GM18867 (cell line): ENCODE data around the gene ERC1.

Experiments used
- ATAC-seq: cut with Tn5 transposase; IDR thresholded peaks from one replicate; pipeline ENCODE4 v1.9.1; 2021; ENCODE audit warnings: mild to moderate bottlenecking, moderate library complexity; ENCODE audit not compliant: unreplicated experiment

Gene ERC1

DNA sequence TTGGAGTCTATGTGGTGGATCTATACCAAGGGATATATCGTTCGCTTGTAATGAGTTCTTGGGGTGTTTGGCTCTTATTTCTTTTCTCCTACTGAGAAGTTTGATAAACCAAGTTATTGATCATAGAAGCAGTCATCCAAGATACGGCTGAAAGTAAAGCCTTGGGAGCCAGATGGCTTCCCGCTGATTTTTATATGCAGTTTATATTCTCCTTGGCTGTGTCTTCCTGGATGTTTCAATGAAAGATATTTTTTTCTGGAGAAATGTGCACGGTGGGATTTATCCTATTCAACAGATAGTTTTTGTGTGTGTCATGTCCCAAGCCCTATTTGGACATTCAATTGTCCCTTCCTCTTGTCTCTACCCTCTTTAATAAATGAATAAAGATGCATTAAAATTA is 289.0 kb downstream of the ERC1 start:
- no peak for ATAC-seq

GRCh38 chr12:1281683-1282366 is 290.8 kb downstream of the ERC1 start:
- ATAC-seq: no peak

DNA sequence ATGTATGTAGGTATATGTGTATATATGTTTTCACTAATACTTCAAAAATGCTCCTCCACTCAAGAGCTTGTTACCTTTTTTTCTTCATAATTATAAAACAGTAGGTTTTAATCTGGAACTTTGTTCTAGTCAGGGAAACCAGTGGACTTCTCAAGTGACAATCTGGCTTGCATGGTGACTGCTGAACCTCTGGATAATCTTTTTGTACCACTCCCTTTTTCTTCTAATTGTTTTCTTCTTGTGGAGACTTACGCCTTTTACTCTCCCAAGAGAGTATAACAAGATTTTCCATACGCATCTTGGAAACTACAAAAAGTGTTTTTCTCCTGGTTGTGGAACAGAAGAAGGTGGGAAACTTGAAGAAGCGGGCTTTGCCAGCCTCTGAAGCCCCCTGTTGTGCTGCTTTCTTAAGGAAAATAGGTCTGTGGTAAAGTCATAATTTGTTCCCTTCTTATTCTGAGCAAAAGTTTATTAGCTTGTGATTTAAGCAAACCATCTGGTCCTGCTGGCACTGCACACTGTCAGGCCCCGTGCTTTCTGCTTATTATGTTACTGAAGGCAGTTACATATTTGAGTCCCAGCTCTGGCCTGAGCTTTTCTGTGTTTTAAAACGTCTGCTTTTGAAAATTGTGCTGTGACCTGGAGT is 291.8 kb downstream of the ERC1 start:
- ATAC-seq: no peak

- no peak for ATAC-seq
Observed at GRCh38 chr12:1283316-1283715, 292.3 kb downstream of the ERC1 start.

DNA sequence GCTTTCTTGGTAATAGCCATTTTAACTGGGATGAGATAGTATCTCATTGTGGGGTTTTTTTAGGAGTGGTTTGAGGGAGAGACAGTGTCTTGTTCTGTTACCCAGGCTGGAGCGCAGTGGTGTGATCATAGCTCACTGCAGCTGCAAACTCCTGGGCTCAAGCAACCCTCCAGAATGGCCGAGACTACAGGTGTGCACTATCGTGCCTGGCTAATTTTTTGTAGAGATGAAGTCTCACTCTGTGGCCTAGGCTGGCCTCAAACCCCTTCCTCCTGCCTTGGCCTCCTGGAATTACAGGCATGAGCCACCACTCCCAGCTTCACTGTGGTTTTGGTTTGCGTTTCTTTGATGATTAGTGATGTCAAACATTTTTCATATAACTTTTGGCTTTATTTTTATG is 293.6 kb downstream of the ERC1 start:
- no peak for ATAC-seq

DNA sequence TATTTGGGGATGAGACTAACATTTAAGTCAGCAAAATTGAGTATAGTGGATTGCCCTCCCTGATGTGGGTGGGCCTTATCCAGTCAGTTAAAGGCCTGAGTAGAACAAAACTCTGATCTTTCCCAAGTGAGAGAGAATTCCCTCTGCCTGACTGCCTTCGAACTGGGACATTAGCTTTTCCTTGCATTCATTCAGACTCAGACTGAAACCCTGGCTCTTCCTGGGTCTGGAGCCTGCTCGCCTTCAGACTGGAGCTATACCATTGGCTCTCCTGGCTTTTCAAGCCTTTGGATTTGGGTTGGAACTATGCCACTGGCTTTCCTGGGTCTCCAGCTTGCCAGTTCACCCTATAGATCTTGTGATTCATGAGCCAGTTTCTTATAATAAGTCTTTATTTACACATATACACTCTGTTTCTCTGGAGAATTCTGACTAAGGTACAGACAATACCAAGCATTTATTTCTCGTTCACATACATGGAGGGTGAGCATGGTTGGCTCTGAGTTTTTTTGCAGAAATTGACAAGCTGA is 296.5 kb downstream of the ERC1 start:
- no peak for ATAC-seq

DNA sequence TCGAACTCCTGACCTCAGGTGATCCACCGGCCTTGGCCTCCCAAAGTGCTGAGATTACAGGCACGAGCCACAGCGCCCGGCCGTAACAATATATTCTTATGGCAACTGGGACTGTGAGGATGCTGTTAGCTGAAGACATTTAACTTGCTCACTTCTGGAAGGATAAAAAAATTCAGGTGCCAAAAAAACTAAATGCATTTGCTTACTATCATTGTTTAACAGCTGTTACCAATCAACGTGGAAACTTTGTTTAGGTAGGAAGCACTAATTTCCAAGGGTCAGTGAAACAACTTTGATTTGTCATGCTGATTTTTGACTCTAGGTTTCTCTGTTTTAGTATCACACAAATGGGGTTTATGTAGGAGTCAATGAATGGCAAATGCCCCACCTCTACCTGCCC is 297.3 kb downstream of the ERC1 start:
- no peak for ATAC-seq

GRCh38 chr12:1289371-1290155 is 298.5 kb downstream of the ERC1 start:
- no peak for ATAC-seq

- no peak for ATAC-seq
Observed at GRCh38 chr12:1290716-1291115, 299.7 kb downstream of the ERC1 start.

DNA sequence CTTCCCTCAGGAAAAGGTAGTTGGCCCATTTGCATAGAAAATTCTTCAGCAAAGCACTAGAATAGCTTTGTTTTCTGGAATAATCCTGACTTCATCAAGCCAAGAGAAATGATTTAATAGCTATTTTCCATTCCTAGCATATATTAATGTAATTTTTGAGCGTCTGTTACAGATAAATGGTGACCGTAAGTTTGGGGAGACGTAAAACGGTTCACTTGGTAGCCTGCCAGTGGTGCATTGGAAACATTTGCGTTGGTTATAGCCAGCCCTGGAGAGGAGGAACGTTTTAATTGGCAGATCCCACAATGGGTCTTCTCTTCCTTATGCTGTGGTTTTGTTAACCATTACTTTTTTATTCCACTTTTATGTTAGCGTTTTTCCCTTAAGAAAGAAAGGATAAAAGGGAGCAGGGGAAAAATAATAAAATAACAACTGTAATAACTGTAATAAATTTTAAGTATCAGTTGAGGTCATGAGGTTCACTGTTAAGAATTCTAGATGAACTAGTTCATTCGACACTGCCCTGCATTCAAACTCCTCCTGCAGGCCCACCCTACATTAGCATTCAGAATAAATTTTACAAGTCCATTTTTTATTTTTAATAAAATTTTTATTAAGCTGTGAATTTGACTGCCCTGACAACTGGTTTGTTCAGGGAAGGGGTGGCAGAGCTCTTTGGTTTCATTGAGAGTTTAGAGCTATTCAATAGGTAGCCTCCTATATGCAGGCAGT is 300.7 kb downstream of the ERC1 start:
- ATAC-seq: no peak

GRCh38 chr12:1293901-1294300 is 302.9 kb downstream of the ERC1 start:
- no peak for ATAC-seq

GRCh38 chr12:1297206-1297605 is 306.2 kb downstream of the ERC1 start:
- no peak for ATAC-seq

DNA sequence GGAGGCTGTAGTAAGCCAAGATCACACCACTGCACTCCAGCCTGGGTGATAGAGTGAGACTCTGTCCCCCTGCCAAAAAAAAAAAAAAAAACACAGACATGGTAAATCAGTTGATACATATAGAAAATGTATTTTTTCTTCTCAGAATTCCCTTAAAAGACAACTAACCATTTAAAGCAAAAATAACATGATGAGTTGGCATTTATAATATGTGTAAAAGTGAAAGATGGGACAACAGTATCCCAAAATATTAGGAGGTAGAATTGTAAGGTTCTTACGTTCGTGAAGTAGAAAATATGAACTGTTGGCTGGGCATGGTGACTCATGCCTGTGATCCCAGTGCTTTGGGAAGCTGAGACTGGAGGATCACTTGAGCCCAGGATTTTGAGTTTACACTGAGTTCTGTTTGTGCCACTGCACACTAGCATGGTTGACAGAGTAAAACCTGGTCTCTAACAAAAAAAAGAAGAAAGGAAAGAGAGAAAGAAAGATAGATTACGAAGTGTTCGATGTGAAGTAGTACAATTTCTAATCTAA is 306.7 kb downstream of the ERC1 start:
- no peak for ATAC-seq

GRCh38 chr12:1300460-1300859 is 309.4 kb downstream of the ERC1 start:
- ATAC-seq: no peak

DNA sequence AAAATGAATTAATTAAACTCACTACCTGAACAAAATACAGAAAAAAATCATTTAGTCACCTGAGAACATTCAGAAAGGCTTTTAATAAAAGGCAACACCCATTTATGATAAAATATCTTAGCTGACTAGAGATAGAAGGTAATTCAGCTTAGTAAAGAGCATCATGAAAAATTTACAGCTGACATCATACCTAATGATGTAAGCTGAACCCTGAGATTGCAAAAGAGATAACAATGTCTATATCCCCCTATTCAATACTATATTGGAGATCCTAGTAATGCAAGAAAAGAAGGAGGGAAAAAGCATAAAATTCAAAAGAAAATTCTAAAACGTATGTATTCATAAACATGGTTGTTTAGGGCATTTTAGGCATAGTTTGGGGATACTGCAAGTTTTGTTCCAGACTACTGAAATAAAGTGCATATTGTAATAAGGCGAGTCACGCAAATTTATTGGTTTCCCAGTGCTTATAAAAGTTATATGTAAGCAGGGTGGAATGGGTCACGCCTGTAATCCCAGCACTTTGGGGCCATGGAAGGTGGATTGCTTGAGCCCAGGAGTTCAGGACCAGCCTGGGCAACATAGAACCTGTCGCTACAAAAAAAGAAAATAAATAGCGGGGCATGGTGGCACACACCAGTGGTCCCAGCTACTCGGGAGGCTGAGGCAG is 311.3 kb downstream of the ERC1 start:
- ATAC-seq: no peak

GRCh38 chr12:1305063-1305434 is 314.0 kb downstream of the ERC1 start:
- ATAC-seq: no peak

DNA sequence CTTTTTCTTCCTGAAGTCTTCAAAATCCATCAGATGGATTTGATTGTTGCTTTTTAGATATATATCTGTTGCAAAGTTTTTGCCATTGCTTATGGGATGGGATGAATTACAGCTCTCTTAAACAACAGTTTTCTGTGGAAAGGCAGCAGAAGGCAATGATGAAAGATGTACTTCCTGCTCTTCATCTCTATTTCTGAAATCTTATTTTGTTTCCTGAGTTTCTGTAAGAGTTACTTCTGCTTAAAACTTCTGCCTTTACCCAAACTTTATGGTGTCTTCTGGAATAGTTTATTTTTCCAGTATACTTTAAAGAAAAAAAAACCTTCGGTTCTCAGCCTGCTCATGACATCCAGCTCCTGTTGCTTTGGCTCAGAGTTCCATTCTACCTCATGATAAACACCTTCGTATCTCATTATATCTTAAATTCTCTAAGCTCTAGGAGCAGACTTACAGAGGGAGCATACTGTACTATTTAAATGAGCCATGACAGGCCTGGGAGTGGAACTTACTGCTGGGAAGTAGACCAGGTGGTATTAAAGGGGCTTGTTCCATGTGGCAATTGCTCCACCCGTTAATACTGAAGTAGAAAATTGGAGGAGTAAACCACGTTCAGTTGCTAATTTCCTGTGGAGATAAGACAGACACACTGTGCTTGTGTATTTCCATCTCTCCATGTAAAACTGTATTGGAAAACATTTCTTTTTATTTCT is 314.9 kb downstream of the ERC1 start:
- no peak for ATAC-seq

DNA sequence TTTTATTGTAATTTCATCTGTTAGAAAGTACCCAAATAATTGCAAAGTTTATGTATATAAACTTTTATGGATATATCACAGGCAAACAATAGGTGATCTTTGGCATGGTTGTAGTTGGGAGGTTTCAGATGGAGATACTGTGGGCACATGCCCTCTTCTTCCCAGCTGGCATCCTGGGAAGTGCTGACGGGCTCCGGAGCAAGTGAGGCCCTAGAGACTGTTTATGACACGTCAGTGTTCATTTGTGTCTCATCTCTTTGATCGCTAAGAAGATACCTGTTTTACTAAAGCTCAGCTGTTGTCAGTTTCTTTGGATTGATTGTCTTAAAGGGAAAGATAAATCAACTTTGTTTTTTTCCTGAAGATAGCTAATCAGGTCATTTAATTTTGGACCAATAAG is 315.8 kb downstream of the ERC1 start:
- ATAC-seq: no peak

DNA sequence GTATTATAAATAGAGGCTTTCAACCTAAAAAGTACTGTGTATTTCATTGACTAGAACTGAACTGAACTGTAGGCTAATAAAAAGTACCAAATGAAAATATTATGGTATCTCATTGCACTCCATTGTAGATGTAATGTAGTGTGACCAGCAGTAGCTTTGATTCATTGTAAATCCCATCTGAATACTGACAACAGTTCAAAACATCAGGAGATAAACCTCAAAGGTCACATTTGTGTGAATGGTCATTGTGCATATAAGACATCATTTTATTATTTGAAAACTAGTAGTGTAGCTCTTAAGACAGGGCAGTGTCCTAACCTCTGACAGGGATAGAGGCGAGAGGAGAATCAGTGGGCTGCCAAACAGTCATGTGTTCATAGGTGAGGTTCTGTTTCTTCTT is 316.8 kb downstream of the ERC1 start:
- ATAC-seq: no peak

DNA sequence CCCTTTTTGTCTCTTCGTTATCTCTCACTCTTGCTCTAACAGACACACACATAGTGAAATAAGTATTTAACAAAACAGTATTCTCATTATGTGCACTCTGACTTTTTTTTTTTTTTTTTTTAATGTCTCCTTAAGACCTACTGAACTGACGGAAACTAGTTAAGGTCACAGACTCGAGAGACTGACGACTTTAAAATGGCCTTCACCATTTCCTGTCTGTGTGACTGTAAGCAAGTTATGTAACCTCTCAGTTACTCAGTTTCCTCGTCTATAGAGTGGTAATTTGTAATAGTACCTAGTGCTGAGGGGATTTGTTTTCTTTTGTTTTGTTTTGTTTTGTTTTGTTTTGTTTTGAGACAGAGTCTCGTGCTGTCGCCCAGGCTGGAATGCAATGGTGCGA is 318.6 kb downstream of the ERC1 start:
- no peak for ATAC-seq
